T-helper 9 cell (primary cell): Measurements from ENCODE around the gene UCHL5.
"Not testable (repeated sequence)": the region's sequence is repeated elsewhere in the genome, so short reads cannot be mapped to it uniquely, and the experiment has no call there.

Source experiments
- DNase-seq: peaks from one replicate; pipeline ENCODE4 v3.0.0-alpha.2; 2020

The UCHL5 gene

GRCh38 chr1:193009501-193009900 is 49.7 kb downstream of the UCHL5 start:
- no peak for DNase-seq

DNA sequence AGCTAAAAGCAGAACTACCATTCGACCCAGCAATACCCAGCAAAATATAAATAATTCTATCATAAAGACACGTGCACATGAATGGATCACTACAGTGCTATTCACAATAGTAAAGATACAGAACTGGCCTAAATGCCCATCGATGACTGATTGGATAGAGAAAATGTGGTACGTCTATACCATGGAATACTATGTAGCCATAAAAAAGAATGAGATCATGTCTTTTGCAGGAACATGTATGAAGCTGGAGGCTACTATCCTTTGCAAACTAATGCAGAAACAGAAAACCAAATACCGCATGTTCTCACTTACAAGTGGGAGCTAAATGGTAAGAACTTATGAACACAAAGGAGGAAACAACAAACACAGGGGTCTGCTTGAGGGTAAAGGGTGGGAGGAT is 53.4 kb downstream of the UCHL5 start:
- no peak for DNase-seq

DNA sequence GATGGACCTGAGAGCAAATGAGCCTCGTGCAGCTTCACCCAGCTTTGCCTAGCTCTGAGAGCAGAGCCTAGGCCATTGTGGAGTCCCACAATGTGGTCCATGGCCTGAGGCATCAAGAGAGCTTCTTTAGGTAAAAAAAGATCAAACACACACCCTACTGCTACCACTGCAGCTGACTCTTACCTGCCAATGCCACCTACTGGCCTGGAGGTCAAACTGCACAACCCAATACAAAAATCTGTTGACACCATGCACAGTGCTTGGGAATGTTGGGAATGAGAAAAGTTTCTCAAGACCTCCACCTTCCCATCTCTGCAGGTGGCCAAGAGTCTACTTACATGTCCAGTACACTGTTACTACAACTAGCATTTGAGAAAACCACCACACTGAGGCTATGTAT is 60.6 kb downstream of the UCHL5 start:
- no peak for DNase-seq

DNA sequence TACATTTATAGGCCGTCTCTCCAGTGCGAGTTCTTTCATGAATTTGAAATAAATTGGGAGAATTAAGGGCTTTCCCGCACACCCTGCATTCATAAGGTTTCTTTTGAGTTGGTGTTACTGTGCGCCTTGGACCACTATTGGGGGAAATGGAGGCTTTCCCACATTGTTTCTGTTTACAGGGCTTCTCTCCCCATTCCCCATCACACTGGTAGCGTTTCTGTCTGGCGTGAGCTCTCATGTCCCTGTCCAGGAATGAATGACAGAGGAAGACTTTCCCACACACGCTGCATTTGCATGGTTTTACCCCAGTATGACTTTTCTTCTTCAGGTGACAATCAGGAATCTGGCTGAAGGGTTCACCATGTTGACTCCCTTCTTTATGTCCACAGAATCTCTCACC is 65.0 kb downstream of the UCHL5 start:
- DNase-seq: no peak

GRCh38 chr1:192993426-192994085 is 65.6 kb downstream of the UCHL5 start:
- no peak for DNase-seq

DNA sequence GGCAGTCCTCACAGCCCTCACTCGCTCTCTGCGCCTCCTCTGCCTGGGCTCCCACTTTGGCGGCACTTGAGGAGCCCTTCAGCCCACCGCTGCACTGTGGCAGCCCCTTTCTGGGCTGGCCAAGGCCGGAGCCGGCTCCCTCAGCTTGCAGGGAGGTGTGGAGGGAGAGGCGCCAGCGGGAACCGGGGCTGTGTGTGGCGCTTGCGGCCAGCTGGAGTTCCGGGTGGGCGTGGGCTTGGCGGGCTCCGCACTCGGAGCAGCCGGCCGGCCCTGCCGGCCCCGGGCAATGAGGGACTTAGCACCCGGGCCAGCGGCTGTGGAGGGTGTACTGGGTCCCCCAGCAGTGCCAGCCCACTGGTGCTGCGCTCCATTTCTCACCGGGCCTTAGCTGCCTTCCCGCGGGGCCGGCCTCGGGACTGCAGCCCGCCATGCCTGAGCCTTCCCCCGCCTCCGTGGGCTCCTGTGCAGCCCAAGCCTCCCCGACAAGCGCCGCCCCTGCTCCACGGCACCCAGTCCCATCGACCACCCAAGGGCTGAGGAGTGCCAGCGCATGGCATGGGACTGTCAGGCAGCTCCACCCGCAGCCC is 72.3 kb downstream of the UCHL5 start:
- not testable (repeated sequence) for DNase-seq

- DNase-seq: no peak
Observed at GRCh38 chr1:192986110-192986747, 72.9 kb downstream of the UCHL5 start.

- DNase-seq: no peak
Observed at GRCh38 chr1:192984080-192984479, 75.1 kb downstream of the UCHL5 start.

DNA sequence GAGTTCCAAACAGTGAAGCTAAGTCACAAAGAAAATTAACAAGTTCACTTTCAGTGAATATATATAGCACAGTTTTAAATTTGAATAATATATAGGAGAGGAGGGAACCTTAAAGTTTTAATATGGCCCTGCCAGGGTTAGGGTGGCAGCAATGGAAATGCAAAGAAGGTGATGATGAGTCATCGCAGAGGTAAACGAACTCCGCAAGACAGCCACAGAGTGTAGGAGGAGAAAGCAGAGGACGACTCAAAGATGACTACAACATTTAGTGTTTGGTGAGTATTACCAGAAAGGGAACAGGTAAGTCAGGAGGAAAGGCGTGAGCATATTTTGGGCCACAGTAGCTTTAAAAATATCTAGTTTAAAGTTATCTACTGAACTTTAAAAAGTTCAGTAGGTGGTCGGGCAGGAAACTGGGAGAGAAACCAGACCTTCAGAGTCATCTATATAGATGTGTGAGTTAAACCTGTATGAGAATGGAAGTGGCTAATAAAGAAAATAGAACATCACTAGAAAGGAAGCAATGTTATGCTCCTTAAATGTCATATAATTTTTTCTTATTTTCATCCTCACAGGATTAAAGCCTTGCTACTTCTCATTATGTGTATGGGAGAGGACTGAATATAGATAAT is 75.7 kb downstream of the UCHL5 start:
- DNase-seq: no peak

DNA sequence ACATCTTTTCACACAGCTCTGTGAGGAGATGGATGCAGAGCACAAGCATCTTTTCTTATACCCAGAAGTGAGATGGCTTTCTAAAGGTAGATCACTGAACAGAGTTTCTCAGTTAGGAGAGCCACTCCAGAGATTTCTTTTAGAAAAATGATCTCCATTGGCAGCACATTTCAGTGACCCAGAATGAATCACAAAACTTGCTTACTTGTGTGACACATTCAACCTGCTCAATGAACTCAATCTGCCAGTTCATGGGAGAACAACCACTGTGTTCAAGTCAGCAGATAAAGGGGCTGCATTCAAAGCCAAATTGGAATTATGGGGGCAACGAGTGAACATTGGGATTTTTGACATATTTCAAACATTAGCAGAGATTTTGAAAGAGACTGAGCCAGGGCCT is 78.3 kb downstream of the UCHL5 start:
- DNase-seq: no peak

- DNase-seq: not testable (repeated sequence)
Observed at GRCh38 chr1:192980334-192980733, 78.8 kb downstream of the UCHL5 start.

GRCh38 chr1:192979542-192979941 is 79.6 kb downstream of the UCHL5 start:
- no peak for DNase-seq

GRCh38 chr1:192978195-192978710 is 80.9 kb downstream of the UCHL5 start:
- DNase-seq: no peak

DNA sequence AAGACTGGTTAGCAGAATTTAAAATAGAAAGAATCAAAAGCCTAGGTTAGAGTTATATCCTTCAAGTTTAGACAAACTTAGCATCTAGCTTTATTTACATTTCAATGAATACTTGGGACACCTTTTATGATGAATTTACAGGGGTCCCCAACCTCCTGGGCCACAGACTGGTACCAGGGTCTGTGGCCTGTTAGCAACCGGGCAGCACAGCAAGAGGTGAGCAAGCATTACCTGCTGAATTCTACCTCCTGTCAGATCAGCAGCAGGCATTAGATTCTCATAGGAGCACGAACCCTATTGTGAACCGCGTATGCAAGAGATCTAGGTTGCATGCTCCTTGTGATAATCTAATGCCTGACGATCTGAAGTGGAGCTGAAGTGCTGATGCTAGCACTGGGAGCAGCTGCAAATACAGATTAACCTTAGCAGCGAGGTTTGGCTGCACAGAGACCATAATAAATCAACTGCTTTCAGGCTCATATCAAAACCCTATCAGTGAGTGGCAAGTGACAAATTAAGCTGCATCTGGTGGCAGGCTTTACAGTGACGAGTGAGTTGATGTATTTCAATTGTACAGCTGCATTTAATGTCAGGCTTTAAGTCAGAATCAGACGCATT is 82.0 kb downstream of the UCHL5 start:
- no peak for DNase-seq

DNA sequence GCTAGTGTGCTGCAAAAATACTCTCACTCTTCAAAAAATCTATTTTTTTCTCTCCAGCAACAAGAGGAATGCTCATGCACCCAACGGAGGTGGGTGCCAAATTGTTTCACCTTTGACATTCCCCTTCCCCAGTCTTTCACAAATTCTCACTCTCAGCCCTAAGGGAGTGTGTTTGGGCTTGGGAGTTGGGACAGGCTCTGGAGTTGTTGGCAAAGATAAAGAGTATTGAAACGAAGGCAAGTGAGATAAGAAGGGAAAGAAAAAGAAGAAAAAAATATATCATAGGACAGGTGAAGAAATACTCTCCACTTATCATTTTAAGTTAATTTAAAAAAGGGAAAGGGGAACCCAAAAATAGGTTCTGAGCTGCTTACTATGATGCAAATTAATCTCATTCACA is 82.6 kb downstream of the UCHL5 start:
- no peak for DNase-seq

- DNase-seq: no peak
Observed at GRCh38 chr1:192974701-192975100, 84.5 kb downstream of the UCHL5 start.

DNA sequence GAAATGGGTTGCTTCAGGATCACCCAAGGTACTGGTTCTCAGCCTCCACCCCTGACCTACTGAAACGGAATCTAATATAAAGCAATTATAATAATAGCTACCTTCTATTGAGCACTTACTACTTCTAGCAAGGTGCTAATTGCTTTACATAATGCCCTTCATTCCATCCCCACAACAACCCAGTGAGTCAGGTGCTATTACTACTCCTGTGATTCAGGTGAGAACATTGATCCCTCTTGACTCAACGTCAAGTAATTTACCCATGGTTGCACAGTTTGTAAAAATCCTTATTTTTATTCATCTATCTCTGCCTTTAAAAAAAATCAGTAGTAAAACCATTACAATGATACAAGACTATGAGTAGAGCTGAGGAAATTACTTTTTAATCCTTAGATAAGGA is 85.2 kb downstream of the UCHL5 start:
- DNase-seq: no peak

GRCh38 chr1:192973202-192973601 is 86.0 kb downstream of the UCHL5 start:
- DNase-seq: no peak

- DNase-seq: no peak
Observed at GRCh38 chr1:192969091-192969490, 90.1 kb downstream of the UCHL5 start.

DNA sequence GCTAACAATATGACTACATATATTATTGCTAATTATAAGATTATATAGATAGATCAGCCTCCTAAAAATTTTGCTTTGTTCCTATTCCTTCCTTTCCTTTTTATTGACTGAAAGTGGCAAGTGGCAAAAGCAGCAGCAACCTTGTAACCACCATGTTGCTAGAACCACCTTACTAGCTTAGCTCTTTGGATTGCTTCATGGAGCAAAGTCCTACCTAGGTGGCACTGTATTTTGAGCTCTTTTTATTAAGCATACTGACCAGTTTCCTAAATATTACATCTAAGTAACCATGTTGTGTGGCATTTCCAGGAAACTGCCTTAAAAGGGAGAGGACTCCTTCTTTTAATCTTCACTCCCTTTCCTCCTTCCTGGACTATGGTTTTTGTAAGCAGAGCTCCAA is 90.8 kb downstream of the UCHL5 start:
- DNase-seq: no peak

DNA sequence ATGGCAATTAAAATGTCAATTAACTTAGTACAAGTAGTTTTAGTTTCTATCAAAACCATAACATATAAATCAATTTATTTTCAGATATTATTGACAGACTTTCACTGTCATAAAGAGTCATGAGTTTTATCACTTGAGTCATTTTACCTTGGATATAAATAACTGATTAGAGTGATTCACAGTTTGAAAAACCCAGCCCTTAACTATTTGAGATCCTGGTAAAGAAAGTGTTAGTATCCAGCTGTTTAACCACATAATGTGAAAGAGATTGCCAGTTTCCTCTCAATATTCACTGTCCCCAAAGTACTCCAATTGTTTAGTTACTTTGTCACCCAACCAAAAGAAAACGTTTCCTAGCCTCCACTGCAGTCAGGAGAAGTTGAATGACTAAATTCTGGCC is 91.3 kb downstream of the UCHL5 start:
- DNase-seq: no peak

DNA sequence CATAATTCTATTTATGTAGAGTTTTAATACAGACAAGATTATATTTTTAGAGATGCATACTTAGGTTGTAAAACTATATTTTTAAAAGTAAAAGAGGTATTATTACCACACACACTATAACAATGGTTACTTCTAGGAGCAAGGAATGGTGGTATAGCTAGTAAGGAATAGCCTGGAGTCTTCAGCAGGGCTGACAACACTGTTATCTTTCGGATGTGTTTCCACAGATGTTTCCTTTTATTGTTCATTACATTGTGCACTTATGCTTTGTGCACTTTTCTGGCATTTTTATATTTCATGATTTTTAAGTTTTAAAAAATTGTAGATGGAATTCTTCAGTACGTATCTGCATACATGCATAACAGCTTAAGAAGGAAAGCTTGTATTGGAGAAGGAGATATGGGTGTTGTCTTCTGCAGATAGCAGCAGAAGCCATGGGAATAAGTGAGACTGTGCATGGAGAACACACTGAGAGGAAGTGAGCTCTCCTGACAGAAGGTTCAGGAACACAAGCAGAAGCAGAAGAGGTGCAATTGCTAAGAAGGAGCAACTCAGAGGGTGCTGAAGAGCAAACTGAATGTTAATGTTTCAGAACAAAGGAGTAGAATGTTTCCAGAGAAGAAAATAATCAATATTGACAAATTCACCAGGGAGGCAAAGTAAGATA is 91.8 kb downstream of the UCHL5 start:
- no peak for DNase-seq

DNA sequence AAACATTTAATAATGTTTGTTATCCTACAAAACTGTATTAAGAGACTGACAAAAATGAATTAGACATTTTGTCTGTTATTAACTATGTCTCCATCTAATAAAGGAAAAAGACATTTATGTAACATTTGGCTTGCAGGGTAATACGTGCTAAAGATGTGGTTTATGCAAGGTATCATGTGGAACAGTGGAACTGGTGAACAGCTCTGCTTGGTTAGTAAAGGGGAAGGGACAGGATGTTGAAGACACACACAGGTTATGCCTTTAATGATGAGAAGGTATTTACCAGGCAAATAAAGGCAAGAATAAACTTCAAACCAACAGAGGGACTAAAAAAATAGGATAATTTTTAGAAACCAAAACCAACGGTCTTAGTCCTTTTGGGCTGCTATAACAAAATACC is 93.1 kb downstream of the UCHL5 start:
- DNase-seq: no peak
